HepG2 (cell line): ENCODE measurements around the gene STX1B. TPM values are rescaled to one million over a fixed set of nuclear protein-coding genes. Genes with fewer than 3 reads are reported as not detected.

ENCODE experiments used
- ATRX ChIP-seq: sonication (generic); formaldehyde crosslinking; IDR thresholded peaks from 2 replicates; pipeline ENCODE4 v1.4.0; 2020; ENCODE audit warnings: missing genetic modification reagents, borderline replicate concordance
- CHD2 ChIP-seq: IDR thresholded peaks from 2 replicates; pipeline ENCODE4 v1.6.1; 2011; ENCODE audit warnings: low read depth, low read length, improper control_type of control experiment
- GLI4 ChIP-seq: sonication (generic); formaldehyde crosslinking; IDR thresholded peaks from 2 replicates; pipeline ENCODE4 v1.5.1; 2020; ENCODE audit warnings: missing genetic modification reagents, mild to moderate bottlenecking, moderate library complexity, borderline replicate concordance
- HCFC1 ChIP-seq: fragments of 150-350 bp; IDR thresholded peaks from 2 replicates; pipeline ENCODE4 v1.6.1; 2014; ENCODE audit warnings: low read depth, low read length
- HES4 ChIP-seq: sonication (generic); formaldehyde crosslinking; IDR thresholded peaks from 2 replicates; pipeline ENCODE4 v1.9.0; 2021; ENCODE audit warnings: mild to moderate bottlenecking, missing genetic modification reagents, borderline replicate concordance
- HNRNPLL ChIP-seq: fragments of 200-400 bp; formaldehyde crosslinking; IDR thresholded peaks from 2 replicates; pipeline ENCODE4 v1.6.1; 2017; ENCODE audit warnings: mild to moderate bottlenecking, low read depth, low read length; ENCODE audit not compliant: poor library complexity, severe bottlenecking
- HOXA9 ChIP-seq: sonication (generic); formaldehyde crosslinking; IDR thresholded peaks from 2 replicates; pipeline ENCODE4 v1.8.1; 2022; ENCODE audit warnings: missing genetic modification reagents, mild to moderate bottlenecking, moderate library complexity, borderline replicate concordance
- ISX ChIP-seq: sonication (generic); formaldehyde crosslinking; conservative IDR thresholded peaks from 2 replicates; pipeline ENCODE4 v1.5.0; 2020; ENCODE audit warnings: missing genetic modification reagents
- KMT2A ChIP-seq: sonication (generic); formaldehyde crosslinking; IDR thresholded peaks from 2 replicates; pipeline ENCODE4 v1.4.0; 2020; ENCODE audit warnings: missing genetic modification reagents
- MBD4 ChIP-seq: IDR thresholded peaks from 2 replicates; pipeline ENCODE4 v1.6.1; 2012; ENCODE audit warnings: low read length, inconsistent platforms, borderline replicate concordance
- TSC22D2 ChIP-seq: sonication (generic); formaldehyde crosslinking; IDR thresholded peaks from 2 replicates; pipeline ENCODE4 v1.5.1; 2020; ENCODE audit warnings: missing genetic modification reagents, mild to moderate bottlenecking, borderline replicate concordance
- ZFAT ChIP-seq: sonication (generic); formaldehyde crosslinking; conservative IDR thresholded peaks from 2 replicates; pipeline ENCODE4 v1.8.1; 2023; ENCODE audit warnings: missing genetic modification reagents, inconsistent platforms
- ZFP36L1 ChIP-seq: sonication (generic); formaldehyde crosslinking; IDR thresholded peaks from 2 replicates; pipeline ENCODE4 v1.8.0; 2022; ENCODE audit warnings: mild to moderate bottlenecking, missing genetic modification reagents, moderate library complexity
- ZNF430 ChIP-seq: sonication (generic); formaldehyde crosslinking; IDR thresholded peaks from 2 replicates; pipeline ENCODE4 v1.9.0; 2021; ENCODE audit warnings: mild to moderate bottlenecking, missing genetic modification reagents
- ZNF746 ChIP-seq: sonication (generic); formaldehyde crosslinking; IDR thresholded peaks from 2 replicates; pipeline ENCODE4 v1.8.0; 2022; ENCODE audit warnings: mild to moderate bottlenecking, missing genetic modification reagents
- ZNF792 ChIP-seq: IDR thresholded peaks from 2 replicates; pipeline ENCODE4 v1.6.1; 2016
- ZSCAN22 ChIP-seq: sonication (generic); formaldehyde crosslinking; IDR thresholded peaks from 2 replicates; pipeline ENCODE4 v1.4.0; 2020; ENCODE audit warnings: mild to moderate bottlenecking, missing genetic modification reagents
- polyA plus RNA-seq, 8 experiments: library from polyadenylated mRNA; depleted of rRNA in 3 of 8; stranded (reverse) in 7 of 8; unstranded in 1 of 8; fragments of >200 nt; fragmentation: Illumina TruSeq in 4 of 8; extraction: Trizol in 4 of 8; gene quantifications; 2 replicates each; pipeline versions ENCODE4 v1.2.1 to v1.2.3, GENCODE V29; 2011 to 2016; ENCODE audit warnings: low read depth in 4 of 8, missing spikeins in 1 of 8, mixed read lengths in 1 of 8; ENCODE audit not compliant: insufficient read depth in 1 of 8
- total RNA-seq, 5 experiments: library from RNA; depleted of rRNA; stranded (reverse); fragments of >200 nt; fragmentation: Illumina TruSeq; extraction: Trizol; gene quantifications; 2 replicates each; pipeline ENCODE4 v1.2.3, GENCODE V29; 2016; ENCODE audit warnings: low read depth in 1 of 5
- TF ChIP-seq, protein P1 (sequence below): sonication (generic); formaldehyde crosslinking; IDR thresholded peaks from 2 replicates; pipeline ENCODE4 v1.5.0; 2020; ENCODE audit warnings: missing genetic modification reagents
- TF ChIP-seq, protein P2 (sequence below): sonication (generic); formaldehyde crosslinking; IDR thresholded peaks from 2 replicates; pipeline ENCODE4 v1.4.0; 2020; ENCODE audit warnings: missing genetic modification reagents, mild to moderate bottlenecking, borderline replicate concordance
- TF ChIP-seq, protein P3 (sequence below): sonication (generic); formaldehyde crosslinking; IDR thresholded peaks from 2 replicates; pipeline ENCODE4 v1.5.0; 2020; ENCODE audit warnings: missing genetic modification reagents
- TF ChIP-seq, protein P4 (sequence below): sonication (generic); formaldehyde crosslinking; conservative IDR thresholded peaks from 2 replicates; pipeline ENCODE4 v1.8.0; 2022; ENCODE audit warnings: missing genetic modification reagents
- TF ChIP-seq, protein P5 (sequence below): sonication (generic); formaldehyde crosslinking; IDR thresholded peaks from 2 replicates; pipeline ENCODE4 v1.4.0; 2020; ENCODE audit warnings: mild to moderate bottlenecking, missing genetic modification reagents

The STX1B gene
- total and polyA plus RNA-seq, 2 of the 13 experiments (the other 11 are each of a cell fraction or from before 2014, with no cell fraction given), result 2.1 to 3.0 TPM

DNA sequence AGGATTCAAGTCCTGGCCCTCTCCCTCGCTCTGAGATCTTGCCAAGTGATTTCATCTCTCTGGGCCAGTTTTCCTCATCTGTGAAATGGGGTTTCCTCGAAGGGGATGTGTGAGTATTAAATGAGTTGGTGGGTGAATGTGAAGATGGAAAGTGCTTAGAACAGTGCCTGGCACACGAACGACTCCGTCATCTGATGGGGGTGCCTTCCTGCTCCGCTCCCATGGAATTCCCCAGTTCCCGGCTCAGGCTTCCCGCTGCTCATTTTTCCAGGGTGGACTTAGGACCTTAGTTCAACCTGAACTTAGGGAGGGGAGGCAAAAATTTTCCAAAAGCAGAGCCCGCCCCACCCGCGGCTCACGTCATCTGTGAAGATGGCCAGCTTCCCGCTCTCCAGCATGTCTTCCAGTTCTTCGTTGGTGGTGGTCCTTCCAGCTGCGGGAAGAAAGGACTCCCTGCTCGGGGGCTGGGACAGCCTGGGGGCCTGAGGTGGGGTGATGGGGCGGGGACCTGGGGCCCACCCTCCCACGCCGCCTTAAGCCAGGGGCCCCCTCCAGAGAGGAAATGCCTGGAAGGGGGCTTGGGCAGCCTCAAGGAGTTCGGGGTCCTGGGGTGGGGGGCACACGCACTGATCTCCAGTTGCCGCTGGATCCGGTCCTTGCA lies 14.0 kb downstream of the STX1B start (continued):
- TF ChIP-seq TSC22D2 (CRISPR knock-in tag) (no peak), ZSCAN22 (CRISPR knock-in tag) (0 out of 2 replicates have a peak, but pooled peaks have one; percentile 8), CHD2 (no peak), HES4 (CRISPR knock-in tag) (peak; percentile 59; the same call in 1 of the 2 replicates), KMT2A (CRISPR knock-in tag) (no peak), ZNF792 (peak; percentile 44; the same call in 1 of the 2 replicates), ZFP36L1 (CRISPR knock-in tag) (no peak), GLI4 (CRISPR knock-in tag) (no peak), MBD4 (no peak), HOXA9 (CRISPR knock-in tag) (no peak), HCFC1 (no peak), ZNF746 (CRISPR knock-in tag) (peak; percentile 46; the same call in 1 of the 2 replicates), ISX (CRISPR knock-in tag) (no peak; the same call in 1 of the 2 replicates), ZFAT (CRISPR knock-in tag) (no peak), ZNF430 (peak; percentile 80; the same call in 1 of the 2 replicates), HNRNPLL (no peak), ATRX (CRISPR knock-in tag) (no peak)
- TF ChIP-seq, protein P1, sequence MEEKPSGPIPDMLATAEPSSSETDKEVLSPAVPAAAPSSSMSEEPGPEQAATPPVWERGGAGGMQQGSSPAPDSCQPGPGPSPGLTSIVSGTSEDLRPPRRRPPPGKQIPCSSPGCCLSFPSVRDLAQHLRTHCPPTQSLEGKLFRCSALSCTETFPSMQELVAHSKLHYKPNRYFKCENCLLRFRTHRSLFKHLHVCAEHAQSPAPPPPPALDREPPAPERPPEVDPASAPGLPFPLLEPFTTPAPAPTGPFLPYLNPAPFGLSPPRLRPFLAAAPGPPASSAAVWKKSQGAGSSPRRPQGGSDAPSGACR (CRISPR knock-in tag), result no peak
- TF ChIP-seq, protein P2, sequence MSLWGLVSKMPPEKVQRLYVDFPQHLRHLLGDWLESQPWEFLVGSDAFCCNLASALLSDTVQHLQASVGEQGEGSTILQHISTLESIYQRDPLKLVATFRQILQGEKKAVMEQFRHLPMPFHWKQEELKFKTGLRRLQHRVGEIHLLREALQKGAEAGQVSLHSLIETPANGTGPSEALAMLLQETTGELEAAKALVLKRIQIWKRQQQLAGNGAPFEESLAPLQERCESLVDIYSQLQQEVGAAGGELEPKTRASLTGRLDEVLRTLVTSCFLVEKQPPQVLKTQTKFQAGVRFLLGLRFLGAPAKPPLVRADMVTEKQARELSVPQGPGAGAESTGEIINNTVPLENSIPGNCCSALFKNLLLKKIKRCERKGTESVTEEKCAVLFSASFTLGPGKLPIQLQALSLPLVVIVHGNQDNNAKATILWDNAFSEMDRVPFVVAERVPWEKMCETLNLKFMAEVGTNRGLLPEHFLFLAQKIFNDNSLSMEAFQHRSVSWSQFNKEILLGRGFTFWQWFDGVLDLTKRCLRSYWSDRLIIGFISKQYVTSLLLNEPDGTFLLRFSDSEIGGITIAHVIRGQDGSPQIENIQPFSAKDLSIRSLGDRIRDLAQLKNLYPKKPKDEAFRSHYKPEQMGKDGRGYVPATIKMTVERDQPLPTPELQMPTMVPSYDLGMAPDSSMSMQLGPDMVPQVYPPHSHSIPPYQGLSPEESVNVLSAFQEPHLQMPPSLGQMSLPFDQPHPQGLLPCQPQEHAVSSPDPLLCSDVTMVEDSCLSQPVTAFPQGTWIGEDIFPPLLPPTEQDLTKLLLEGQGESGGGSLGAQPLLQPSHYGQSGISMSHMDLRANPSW (CRISPR knock-in tag), result no peak
- TF ChIP-seq, protein P3, sequence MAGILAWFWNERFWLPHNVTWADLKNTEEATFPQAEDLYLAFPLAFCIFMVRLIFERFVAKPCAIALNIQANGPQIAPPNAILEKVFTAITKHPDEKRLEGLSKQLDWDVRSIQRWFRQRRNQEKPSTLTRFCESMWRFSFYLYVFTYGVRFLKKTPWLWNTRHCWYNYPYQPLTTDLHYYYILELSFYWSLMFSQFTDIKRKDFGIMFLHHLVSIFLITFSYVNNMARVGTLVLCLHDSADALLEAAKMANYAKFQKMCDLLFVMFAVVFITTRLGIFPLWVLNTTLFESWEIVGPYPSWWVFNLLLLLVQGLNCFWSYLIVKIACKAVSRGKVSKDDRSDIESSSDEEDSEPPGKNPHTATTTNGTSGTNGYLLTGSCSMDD (CRISPR knock-in tag), result no peak
- TF ChIP-seq, protein P4, sequence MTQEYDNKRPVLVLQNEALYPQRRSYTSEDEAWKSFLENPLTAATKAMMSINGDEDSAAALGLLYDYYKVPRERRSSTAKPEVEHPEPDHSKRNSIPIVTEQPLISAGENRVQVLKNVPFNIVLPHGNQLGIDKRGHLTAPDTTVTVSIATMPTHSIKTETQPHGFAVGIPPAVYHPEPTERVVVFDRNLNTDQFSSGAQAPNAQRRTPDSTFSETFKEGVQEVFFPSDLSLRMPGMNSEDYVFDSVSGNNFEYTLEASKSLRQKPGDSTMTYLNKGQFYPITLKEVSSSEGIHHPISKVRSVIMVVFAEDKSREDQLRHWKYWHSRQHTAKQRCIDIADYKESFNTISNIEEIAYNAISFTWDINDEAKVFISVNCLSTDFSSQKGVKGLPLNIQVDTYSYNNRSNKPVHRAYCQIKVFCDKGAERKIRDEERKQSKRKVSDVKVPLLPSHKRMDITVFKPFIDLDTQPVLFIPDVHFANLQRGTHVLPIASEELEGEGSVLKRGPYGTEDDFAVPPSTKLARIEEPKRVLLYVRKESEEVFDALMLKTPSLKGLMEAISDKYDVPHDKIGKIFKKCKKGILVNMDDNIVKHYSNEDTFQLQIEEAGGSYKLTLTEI (CRISPR knock-in tag), result no peak
- TF ChIP-seq, protein P5, sequence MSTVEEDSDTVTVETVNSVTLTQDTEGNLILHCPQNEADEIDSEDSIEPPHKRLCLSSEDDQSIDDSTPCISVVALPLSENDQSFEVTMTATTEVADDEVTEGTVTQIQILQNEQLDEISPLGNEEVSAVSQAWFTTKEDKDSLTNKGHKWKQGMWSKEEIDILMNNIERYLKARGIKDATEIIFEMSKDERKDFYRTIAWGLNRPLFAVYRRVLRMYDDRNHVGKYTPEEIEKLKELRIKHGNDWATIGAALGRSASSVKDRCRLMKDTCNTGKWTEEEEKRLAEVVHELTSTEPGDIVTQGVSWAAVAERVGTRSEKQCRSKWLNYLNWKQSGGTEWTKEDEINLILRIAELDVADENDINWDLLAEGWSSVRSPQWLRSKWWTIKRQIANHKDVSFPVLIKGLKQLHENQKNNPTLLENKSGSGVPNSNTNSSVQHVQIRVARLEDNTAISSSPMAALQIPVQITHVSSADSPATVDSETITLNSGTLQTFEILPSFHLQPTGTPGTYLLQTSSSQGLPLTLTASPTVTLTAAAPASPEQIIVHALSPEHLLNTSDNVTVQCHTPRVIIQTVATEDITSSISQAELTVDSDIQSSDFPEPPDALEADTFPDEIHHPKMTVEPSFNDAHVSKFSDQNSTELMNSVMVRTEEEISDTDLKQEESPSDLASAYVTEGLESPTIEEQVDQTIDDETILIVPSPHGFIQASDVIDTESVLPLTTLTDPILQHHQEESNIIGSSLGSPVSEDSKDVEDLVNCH (CRISPR knock-in tag), result no peak
